HG03095 (cell line): Measurements from ENCODE around the gene CERK.
"Not testable (repeated sequence)": the region's sequence is repeated elsewhere in the genome, so short reads cannot be mapped to it uniquely, and the experiment has no call there.

Experiments used
- ATAC-seq: cut with Tn5 transposase; IDR thresholded peaks from one replicate; pipeline ENCODE4 v1.9.1; 2021; ENCODE audit warnings: moderate library complexity; ENCODE audit not compliant: unreplicated experiment

Gene CERK

DNA sequence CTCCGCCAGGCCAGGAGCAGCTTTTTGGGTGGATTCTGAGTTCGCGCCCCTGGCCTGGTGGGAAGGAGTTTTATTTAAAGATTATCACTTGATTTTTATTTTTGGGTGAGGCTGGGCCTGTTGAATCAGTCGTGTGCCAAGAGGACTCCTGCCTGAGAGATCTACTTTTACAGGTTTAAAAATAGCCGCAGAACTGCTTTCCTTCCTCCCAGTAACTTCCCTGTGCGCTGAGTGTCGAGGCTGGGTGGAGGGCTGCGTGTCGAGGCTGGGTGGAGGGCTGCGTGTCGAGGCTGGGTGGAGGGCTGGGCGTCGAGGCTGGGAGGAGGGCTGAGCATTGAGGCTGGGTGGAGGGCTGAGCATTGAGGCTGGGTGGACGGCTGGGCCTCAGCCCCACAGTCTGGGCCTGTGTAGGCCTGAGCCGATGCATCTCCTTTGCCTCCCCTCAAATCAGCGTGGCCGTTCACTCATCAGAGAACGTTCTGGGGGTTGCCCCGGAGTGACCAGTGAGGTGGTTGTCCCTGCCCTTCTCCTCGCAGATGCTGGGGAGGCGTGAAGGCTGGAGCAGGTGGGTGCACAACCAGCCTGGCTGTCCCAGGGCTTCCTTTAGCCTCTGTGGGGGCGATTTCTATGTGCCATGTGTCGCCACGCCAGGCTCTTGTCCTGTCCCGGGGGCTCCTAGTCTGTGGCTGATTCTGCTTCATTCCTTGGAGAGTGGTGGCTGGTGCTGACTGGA lies 87.8 kb downstream of the CERK start:
- ATAC-seq: no peak

DNA sequence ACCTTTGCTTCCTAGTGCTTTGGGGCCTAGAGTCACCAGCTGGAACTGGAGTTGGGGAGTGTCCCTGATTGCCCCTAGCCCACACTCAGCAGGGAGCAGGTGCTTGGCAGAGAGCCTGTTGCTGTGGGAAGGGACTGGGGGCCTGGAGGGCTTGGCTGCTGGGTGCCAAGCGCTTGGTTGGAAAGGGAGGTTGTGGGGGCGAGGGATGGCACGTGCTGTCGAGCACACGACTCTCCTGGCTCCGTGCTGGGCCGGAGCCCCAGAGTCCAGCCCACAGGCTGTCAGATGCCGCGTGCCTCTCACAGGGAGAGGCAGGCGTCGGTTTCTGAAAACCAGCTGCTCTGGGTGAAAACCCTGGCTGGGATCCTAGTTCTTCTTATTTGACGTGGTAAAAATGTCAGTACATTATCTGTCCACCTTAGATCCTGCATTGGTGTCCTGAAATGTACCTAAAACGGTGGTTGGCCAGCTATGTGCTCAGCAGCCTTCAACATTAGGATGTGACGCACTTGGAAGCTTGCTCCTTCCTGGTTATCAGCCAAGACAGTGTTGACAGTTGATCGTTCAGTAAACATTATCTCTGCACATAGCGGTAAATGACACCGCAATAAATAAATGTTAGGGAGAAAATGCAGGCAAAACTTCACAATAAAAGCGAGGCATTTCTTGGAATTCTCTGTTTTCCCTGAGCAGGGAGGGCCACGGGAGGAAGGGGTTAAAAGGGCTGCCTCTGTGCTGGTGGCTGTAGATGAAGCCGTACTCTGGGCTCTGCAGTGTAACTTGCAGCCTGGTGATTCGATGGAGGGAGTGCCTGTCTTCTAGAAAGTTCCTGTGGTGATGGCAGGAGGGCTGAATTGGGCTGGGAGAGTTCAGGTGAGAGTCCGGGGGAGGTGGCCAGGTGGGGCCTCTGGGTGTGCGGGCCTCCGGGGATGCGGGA lies 88.6 kb downstream of the CERK start:
- ATAC-seq: no peak

DNA sequence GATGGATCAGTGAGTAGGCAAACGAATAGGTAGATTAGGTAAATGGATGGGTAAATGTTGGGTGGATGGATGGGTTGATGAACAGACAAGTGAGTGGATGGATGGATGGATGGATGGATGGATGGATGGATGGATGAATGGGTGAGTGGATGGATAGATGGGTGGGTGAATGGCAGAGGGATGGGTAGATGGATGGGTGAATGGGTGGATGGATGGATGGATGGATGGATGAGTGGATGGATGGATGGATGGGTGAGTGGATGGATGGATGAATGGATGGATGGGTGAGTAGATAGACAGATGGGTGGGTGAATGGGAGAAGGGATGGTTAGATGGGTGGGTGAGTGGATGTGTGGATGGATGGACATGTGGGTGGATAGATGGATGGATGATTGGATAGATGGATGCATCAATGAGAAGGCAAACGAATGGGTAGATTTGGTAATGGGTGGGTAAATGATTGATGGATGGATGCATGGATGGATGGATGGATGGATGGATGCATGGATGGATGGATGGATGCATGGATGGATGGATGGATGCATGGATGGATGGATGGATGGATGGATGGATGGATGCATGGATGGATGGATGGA lies 89.7 kb downstream of the CERK start:
- not testable (repeated sequence) for ATAC-seq

DNA sequence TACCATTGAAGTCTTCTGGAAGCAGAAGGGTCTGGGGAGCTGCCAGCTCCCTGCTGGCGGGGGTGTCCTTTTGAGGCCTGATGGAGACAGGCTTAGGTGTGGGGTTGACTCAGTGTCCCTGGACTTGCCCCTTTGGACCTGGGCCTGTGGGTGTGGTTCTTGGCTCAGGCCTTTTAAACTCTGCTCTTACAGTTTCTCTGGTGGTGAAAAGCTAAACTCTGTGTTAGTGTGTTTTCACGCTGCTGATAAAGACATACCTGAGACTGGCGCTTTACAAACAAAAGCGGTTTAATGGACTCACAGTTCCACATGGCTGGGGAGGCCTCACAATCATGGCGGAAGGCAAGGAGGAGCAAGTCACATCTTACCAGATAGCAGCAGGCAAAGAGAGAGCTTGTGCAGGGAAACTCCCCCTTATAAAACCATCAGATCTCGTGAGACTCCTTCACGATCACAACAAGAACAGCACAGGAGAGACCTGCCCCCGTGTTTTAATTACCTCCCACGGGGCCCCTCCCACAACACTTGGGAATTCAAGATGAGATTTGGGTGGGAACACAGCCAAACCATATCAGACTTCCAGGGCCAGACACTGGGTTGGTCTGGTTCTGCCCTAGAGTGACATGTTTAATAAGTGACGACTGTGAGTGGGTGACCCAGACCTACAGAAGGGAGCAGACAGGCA lies 91.4 kb downstream of the CERK start:
- ATAC-seq: no peak

DNA sequence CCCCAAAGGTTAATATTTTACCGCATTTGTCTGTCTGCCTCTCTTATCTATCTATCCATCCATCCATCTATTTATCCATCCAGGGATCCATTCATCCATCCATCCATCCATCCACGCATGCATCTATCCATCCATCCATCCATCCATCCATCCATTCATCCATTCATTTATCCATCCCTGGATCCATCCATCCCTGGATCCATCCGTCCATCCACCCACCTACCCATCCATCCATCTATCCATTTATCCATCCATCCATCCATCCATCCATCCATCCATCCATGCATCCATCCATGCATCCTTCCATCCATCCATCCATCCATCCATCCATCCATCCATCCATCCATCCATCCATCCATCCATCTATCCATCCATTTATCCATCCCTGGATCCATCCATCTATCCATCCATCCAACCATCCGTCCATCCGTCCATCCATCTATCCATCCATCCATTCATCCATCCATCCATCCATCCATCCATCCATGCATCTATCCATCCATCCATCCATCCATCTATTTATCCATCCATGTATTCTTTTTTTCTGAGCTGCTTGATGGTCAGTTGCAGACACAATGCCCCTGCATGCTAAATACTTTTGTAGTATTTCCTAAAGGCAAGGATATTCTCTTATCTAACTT lies 95.1 kb downstream of the CERK start:
- ATAC-seq: not testable (repeated sequence)

DNA sequence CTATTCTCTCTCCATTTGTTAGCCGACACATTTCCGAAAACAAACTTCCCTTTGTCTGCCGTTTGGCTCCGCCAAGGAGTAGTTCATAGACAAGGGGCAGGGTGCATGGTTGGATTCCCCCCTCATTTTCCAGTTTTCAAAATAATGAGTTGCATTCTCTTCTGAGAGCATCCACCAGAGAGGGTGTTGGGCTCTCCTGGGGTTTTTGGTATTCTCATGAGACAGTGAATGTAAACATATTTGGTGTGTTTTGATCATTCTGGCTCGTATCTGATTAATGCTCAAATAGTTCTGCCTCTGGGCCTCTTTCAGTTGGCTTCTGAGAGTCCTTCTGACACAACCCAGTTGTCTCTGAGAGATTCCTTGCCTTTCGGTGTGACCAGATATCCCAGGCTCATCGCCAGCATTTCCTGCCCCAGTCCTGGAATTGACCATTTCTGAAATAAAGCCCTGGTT lies 96.2 kb downstream of the CERK start:
- ATAC-seq: no peak

DNA sequence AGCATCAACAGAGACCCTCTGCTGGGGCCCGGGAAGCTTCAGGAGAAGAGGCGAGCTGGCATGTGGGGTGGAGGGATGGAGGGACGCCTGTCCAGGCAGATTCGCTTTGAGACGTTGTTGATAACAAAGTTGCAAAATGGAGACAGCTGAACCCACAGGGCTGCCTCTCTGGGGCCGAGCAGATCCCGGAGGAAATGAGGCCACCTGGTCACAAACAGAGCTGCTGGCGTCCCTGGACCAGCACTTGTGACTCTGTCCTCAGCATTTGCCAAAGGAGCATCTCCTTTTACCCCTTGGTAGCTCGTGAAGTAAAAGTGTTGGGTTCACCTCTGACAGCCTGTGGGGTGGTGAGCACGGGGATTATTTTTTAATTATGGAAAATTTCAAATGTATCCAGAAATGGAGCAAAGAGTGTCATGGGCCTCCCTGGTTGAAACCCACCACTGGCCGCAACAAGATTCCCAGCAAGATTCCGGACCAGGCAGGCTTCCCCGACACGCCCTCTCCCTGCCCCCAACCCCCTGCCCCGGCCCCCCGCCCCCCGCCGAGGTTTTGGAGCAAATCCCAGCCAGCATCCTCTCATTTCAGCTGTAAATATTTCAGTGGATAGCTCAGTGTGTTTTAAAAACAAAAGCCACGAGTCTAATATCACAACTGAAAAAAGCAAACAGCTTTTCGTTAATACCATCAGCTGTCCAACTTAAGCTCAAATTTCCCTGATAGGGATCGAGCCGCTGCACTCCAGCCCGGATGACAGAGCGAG lies 97.6 kb downstream of the CERK start:
- no peak for ATAC-seq

DNA sequence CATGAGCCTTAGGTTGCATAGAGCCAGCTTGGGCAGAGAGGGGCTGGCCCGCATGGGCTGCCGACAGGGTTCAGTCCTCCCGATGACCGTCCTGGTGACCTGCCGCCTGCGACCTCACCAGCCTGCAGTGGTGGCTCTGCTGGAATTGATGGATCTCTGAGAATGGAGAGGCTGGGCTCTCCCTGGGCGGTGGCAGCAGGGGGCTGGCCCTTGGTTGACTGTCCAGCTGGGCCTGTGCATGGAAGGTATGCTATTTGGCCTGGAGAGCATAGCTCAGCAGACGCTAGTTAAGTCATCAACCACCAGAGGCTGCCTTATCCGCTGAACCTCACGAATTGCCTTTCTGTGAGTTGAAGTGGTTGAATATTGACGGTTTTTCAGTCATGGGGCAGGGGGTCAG lies 98.2 kb downstream of the CERK start:
- no peak for ATAC-seq

DNA sequence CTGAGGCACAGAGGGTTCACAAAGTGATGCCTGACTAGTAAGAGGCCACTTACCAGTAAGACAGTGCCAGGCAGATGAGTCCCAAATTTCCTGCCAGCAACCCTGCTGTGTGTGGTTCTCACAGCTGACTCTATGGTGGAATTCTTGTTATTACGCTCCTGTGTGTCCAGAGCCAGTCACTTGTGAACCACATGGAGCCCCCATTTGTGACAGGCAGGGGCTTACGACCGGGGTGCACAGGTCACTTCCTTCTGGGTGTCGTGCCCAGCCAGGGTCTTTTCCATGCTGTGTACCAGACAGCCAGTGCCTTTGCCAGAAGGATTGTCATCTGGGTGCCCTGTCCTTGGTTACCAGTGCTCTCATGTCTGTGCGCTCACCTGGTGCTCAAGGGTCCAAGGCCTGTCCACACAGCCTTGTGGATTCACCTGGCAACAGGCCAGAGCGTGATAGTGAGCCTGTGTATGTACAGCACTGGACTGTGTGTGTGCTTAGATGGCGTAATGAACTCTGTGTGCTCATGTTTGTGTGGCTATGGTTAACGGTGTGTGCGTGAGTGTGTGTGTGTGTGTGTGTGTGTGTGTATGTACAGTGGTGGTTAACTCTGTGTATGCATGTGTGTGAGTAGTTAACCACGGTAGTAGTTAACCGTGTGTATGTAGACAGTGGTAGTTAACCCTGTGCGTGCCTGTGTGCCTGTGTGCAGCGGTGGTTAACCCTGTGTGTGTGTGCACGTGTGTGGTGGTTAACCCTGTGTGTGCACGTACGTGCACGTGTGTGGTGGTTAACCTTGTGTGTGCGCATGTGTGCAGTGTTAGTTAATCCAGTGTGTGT lies 99.2 kb downstream of the CERK start:
- ATAC-seq: no peak

DNA sequence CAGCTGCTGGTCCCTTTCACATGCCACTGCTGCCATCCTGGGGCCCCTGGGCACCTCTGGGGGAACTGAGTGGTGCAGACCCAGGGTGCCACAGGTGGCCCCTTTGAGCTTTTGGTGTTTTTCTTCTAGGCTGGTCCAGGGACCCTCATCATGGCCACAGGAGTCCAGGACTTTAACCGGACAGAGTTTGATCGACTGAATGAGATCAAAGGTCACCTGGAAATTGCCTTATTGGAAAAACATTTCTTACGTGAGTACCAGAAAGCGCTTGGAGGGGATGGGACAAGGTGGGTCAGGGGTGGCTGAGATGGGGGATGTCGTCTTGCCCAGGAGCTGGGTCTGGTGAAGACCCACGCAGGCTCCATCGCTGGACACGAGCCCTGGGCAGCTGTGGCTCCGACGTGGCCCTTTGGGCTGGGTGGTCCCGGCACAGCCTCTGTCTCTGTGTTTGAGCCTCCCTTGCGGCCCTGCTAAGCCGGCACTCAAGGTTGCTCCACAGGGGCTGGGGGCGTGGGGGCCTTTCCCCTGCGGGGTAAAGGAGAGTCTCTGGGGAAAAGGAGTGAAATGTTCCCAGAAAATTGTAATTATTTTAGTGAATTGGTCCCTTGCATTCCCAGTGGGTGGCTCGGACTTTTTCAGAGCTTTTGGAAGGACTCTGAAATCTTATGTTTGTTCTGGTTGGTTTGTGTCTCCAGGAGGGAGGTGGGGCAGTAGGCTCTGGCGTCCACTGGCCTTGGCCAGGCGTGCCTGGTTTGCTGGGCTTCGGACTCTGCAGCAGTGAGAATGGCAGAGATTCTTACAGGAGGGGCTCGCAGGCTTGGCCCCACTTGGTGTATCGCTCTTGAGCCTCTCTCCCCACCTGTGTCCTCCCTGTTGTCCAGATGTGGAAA lies 100.1 kb downstream of the CERK start:
- ATAC-seq: no peak

DNA sequence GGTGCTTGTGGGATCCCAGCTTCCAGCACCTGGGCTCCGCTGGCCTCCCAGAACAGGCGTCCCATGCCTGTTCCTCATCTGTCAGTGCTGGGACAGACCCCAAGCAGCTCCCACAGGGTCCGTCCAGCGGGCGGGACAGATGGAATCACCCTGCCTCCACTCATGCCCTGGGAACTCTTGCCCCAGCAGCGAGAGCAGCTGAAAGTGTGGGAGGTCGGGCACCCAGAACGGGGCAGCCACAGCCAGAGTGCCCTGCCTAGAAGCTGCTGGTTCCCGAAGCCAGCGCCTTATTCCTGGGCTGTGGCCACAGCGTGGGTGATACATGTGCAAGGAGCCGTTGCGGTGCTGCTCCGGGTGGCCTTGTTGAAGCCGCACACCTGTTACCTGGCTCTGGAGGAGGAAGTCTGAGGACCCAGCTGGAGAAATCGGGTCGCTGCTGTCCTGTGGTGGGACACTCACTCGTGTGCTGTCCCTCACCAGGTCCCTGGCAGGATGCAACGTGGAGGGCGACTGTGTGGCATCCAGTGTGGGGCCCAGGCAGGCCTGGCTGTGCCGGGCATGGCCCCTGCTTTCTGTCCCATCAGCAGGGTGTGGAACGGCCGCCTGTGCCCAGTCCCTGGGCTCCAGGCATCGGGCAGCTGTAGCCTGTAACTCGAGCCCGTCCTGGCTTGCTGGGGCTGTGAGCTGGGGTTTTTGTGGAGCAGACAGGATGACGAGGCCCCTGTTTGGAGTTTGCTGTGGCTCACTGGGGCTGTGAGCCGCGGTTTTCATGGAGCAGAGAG lies 101.6 kb downstream of the CERK start:
- no peak for ATAC-seq

DNA sequence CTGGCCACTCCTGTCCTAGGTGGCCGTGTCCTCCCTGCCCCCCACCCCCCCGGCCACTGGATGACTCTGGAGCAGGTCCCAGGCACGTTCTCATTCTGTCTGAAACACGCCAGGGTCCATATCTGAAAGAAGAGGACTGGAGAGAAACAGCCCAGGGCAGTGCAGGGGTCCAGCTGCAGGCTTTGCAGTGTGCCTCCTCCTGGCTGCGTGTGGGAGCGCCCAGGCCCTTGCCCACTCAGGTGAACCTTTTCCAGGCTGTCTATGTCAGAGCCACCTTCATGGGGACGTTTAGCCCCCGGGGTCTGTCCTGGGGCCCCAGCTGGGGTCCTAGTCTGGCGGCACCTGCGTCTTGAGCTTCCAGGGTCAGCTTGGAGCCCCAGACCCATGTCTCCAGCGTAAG lies 102.3 kb downstream of the CERK start:
- no peak for ATAC-seq

DNA sequence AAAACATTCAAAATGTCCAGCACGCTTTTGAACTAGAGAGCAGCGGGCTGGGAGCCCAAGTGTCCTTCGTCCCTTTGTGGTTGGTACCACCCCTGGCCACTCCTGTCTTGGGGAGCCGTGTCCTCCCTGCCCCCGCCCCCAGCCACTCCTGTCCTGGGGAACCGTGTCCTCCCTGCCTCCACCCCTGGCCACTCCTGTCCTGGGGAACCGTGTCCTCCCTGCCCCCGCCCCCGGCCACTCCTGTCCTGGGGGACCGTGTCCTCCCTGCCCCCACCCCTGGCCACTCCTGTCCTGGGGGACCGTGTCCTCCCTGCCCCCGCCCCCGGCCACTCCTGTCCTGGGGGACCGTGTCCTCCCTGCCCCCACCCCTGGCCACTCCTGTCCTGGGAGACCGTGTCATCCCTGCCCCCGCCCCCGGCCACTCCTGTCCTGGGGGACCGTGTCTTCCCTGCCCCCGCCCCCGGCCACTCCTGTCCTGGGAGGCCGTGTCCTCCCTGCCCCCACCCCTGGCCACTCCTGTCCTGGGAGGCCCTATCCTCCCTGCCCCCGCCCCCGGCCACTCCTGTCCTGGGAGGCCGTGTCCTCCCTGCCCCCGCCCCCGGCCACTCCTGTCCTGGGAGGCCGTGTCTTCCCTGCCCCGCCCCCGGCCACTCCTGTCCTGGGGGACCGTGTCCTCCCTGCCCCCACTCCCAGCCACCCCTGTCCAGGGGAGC lies 102.9 kb downstream of the CERK start:
- ATAC-seq: not testable (repeated sequence)
